HepG2 (cell line): ENCODE results near the gene DPP7. TPM values are rescaled to one million over a fixed set of nuclear protein-coding genes. Genes with fewer than 3 reads are reported as not detected.

ENCODE experiments used
- ETV6 ChIP-seq: sonication (generic); formaldehyde crosslinking; conservative IDR thresholded peaks from 2 replicates; pipeline ENCODE4 v1.4.0; 2020; ENCODE audit warnings: missing genetic modification reagents
- IKZF4 ChIP-seq: sonication (generic); formaldehyde crosslinking; IDR thresholded peaks from 2 replicates; pipeline ENCODE4 v1.5.1; 2020; ENCODE audit warnings: borderline replicate concordance, mild to moderate bottlenecking, low read depth, missing genetic modification reagents; ENCODE audit errors: not compliant biosample characterization
- MEIS1 ChIP-seq: sonication (generic); formaldehyde crosslinking; IDR thresholded peaks from 2 replicates; pipeline ENCODE4 v1.9.0; 2021; ENCODE audit warnings: mild to moderate bottlenecking, missing genetic modification reagents, moderate library complexity, borderline replicate concordance
- NFATC3 ChIP-seq: sonication (generic); formaldehyde crosslinking; IDR thresholded peaks from 2 replicates; pipeline ENCODE4 v1.5.1; 2020; ENCODE audit warnings: mild to moderate bottlenecking, missing genetic modification reagents
- NR2C2 ChIP-seq: sonication (generic); formaldehyde crosslinking; IDR thresholded peaks from 2 replicates; pipeline ENCODE4 v1.4.0; 2020; ENCODE audit warnings: missing genetic modification reagents, mild to moderate bottlenecking, moderate library complexity, borderline replicate concordance
- PAXIP1 ChIP-seq: sonication (generic); formaldehyde crosslinking; conservative IDR thresholded peaks from 2 replicates; pipeline ENCODE4 v1.4.0; 2020; ENCODE audit warnings: mild to moderate bottlenecking, missing genetic modification reagents, moderate library complexity
- REPIN1 ChIP-seq: sonication (generic); formaldehyde crosslinking; IDR thresholded peaks from 2 replicates; pipeline ENCODE4 v1.8.0; 2022; ENCODE audit warnings: missing genetic modification reagents, low read depth, mild to moderate bottlenecking, borderline replicate concordance
- SOX13 ChIP-seq, 3 experiments: fragments of 450-650 bp in 1 of 3; sonication (generic) in 1 of 3; formaldehyde crosslinking in 1 of 3; IDR thresholded peaks in 2 of 3; conservative IDR thresholded peaks in 1 of 3; 2 replicates each; pipeline versions ENCODE4 v1.5.0 to v1.6.1; 2016 to 2020; ENCODE audit warnings: antibody characterized with exemption in 1 of 3, mild to moderate bottlenecking in 1 of 3, missing compliant biosample characterization in 1 of 3, missing genetic modification reagents in 1 of 3, moderate library complexity in 1 of 3
- ZC3H13 ChIP-seq: sonication (generic); formaldehyde crosslinking; IDR thresholded peaks from 2 replicates; pipeline ENCODE4 v1.8.1; 2023; ENCODE audit warnings: mild to moderate bottlenecking, missing genetic modification reagents, moderate library complexity
- ZEB1 ChIP-seq: IDR thresholded peaks from 2 replicates; pipeline ENCODE4 v1.6.1; 2012; ENCODE audit warnings: mild to moderate bottlenecking, low read depth, inconsistent platforms; ENCODE audit not compliant: insufficient replicate concordance
- ZFP91 ChIP-seq: sonication (generic); formaldehyde crosslinking; IDR thresholded peaks from 2 replicates; pipeline ENCODE4 v1.9.0; 2022; ENCODE audit warnings: missing genetic modification reagents, mild to moderate bottlenecking, borderline replicate concordance
- ZMYM4 ChIP-seq: sonication (generic); formaldehyde crosslinking; IDR thresholded peaks from 2 replicates; pipeline ENCODE4 v1.8.1; 2023; ENCODE audit warnings: mild to moderate bottlenecking, missing genetic modification reagents
- ZNF33B ChIP-seq: sonication (generic); formaldehyde crosslinking; IDR thresholded peaks from 2 replicates; pipeline ENCODE4 v1.5.1; 2020; ENCODE audit warnings: mild to moderate bottlenecking, missing genetic modification reagents
- ZNF501 ChIP-seq: sonication (generic); formaldehyde crosslinking; IDR thresholded peaks from 2 replicates; pipeline ENCODE4 v1.5.1; 2020; ENCODE audit warnings: mild to moderate bottlenecking, moderate library complexity, missing genetic modification reagents
- ZNF563 ChIP-seq: sonication (generic); formaldehyde crosslinking; IDR thresholded peaks from 2 replicates; pipeline ENCODE4 v1.8.0; 2022; ENCODE audit warnings: mild to moderate bottlenecking, moderate library complexity, missing genetic modification reagents
- ZNF598 ChIP-seq: sonication (generic); formaldehyde crosslinking; IDR thresholded peaks from 2 replicates; pipeline ENCODE4 v1.5.1; 2020; ENCODE audit warnings: mild to moderate bottlenecking, missing genetic modification reagents, borderline replicate concordance
- ZNF746 ChIP-seq: sonication (generic); formaldehyde crosslinking; IDR thresholded peaks from 2 replicates; pipeline ENCODE4 v1.8.0; 2022; ENCODE audit warnings: mild to moderate bottlenecking, missing genetic modification reagents
- polyA plus RNA-seq, 8 experiments: library from polyadenylated mRNA; depleted of rRNA in 3 of 8; stranded (reverse) in 7 of 8; unstranded in 1 of 8; fragments of >200 nt; fragmentation: Illumina TruSeq in 4 of 8; extraction: Trizol in 4 of 8; gene quantifications; 2 replicates each; pipeline versions ENCODE4 v1.2.1 to v1.2.3, GENCODE V29; 2011 to 2016; ENCODE audit warnings: low read depth in 4 of 8, missing spikeins in 1 of 8, mixed read lengths in 1 of 8; ENCODE audit not compliant: insufficient read depth in 1 of 8
- total RNA-seq, 5 experiments: library from RNA; depleted of rRNA; stranded (reverse); fragments of >200 nt; fragmentation: Illumina TruSeq; extraction: Trizol; gene quantifications; 2 replicates each; pipeline ENCODE4 v1.2.3, GENCODE V29; 2016; ENCODE audit warnings: low read depth in 1 of 5
- TF ChIP-seq, protein P1 (sequence below): IDR thresholded peaks from 2 replicates; pipeline ENCODE4 v1.6.1; 2016; ENCODE audit warnings: low read depth, control low read depth
- TF ChIP-seq, protein P2 (sequence below): sonication (generic); formaldehyde crosslinking; IDR thresholded peaks from 2 replicates; pipeline ENCODE4 v1.5.1; 2020; ENCODE audit warnings: missing genetic modification reagents, mild to moderate bottlenecking, borderline replicate concordance

DPP7 gene
- total and polyA plus RNA-seq, 2 of the 13 experiments (the other 11 are each of a cell fraction or from before 2014, with no cell fraction given) = 1.2 to 4.5 TPM

DNA sequence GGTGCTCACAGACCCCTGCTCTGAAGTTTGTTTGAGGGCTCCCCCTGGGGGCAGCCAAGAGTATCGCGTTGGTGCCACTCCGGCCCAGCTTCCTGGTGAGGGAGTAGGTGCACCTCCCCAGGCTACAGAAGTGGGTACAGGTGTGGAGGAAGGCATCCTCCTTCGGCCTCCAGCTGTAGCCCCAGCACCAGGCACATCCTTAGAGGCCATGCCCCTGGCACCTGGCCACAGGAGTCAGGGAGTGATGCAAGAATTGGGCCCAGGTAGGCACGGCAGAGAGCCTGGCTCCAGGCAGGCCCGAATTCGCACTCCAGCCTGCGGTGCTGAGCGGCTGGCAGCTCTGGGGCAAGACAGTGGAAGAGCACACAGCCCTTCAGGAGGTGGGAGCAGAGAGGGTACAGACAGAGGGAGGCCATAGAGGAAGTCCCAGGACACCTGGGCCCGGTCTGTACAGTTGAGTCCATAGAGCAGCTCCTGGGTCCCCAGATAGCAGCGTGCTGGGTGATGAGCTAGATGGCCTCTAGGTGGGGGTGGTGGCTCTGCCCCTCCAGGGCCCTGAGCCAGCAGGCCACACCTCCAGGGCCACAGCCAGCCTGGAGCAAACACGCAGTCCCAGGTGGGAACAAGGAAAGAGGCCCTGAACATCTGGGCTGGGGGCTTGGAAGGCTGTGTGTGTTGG lies 46.5 kb downstream of the DPP7 start (continued):
- TF ChIP-seq ZNF563 (CRISPR knock-in tag) (no peak), ZNF598 (peak; percentile 74; the same call in 1 of the 2 replicates), MEIS1 (CRISPR knock-in tag) (no peak), ZNF33B (0 out of 2 replicates have a peak, but pooled peaks have one; percentile 40), ZMYM4 (CRISPR knock-in tag) (peak; percentile 37; the same call in 1 of the 2 replicates), NFATC3 (CRISPR knock-in tag) (0 out of 2 replicates have a peak, but pooled peaks have one; percentile 48), ZNF746 (CRISPR knock-in tag) (peak; percentile 41; the same call in 1 of the 2 replicates), IKZF4 (CRISPR knock-in tag) (peak; percentile 83), ZEB1 (peak; percentile 75), REPIN1 (CRISPR knock-in tag) (peak; percentile 75; the same call in 1 of the 2 replicates), ZFP91 (CRISPR knock-in tag) (peak; percentile 80), NR2C2 (no peak), ETV6 (CRISPR knock-in tag) (no peak), ZC3H13 (CRISPR knock-in tag) (peak; percentile 68), PAXIP1 (CRISPR knock-in tag) (0 out of 2 replicates have a peak, but pooled peaks have one; percentile 19), SOX13 (IDR thresholded peaks at IDR 0.05) (no peak), SOX13 (CRISPR knock-in tag; conservative IDR thresholded peaks at IDR 0.05 in 1 of 2, IDR thresholded peaks at IDR 0.05 in 1 of 2) (no peak), ZNF501 (CRISPR knock-in tag) (peak; percentile 63; the same call in 1 of the 2 replicates)
- TF ChIP-seq, protein P1, sequence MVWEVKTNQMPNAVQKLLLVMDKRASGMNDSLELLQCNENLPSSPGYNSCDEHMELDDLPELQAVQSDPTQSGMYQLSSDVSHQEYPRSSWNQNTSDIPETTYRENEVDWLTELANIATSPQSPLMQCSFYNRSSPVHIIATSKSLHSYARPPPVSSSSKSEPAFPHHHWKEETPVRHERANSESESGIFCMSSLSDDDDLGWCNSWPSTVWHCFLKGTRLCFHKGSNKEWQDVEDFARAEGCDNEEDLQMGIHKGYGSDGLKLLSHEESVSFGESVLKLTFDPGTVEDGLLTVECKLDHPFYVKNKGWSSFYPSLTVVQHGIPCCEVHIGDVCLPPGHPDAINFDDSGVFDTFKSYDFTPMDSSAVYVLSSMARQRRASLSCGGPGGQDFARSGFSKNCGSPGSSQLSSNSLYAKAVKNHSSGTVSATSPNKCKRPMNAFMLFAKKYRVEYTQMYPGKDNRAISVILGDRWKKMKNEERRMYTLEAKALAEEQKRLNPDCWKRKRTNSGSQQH (CRISPR knock-in tag) = no peak
- TF ChIP-seq, protein P2, sequence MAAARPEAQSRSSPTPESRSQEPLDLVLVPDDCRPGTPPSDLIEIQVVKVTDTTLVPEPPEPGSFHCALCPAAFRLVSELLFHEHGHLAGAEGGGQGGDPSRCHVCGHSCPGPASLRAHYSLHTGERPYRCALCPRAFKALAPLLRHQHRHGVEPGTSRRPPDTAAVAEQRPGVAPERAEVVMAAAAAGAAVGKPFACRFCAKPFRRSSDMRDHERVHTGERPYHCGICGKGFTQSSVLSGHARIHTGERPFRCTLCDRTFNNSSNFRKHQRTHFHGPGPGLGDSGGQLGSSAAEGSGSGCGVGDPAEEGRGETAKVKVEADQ = peak; percentile 83; the same call in 1 of the 2 replicates
